Upper lobe of left lung (tissue), 4 donors: ENCODE data around the gene VWA5B2.

ENCODE experiments used
- CTCF ChIP-seq, 6 experiments: fragments of 450-650 bp in 4 of 6; fragments of 200-600 bp in 2 of 6; sonication (generic) in 2 of 6; IDR thresholded peaks; one replicate each; pipeline ENCODE4 v1.5.1; 2016 to 2019; ENCODE audit warnings: antibody characterized with exemption in 6 of 6
- POLR2A ChIP-seq, 4 donors: fragments of 450-650 bp; IDR thresholded peaks; one replicate each; pipeline ENCODE4 v1.5.1; 2016 to 2017; ENCODE audit warnings: antibody characterized with exemption in 4 of 4, mild to moderate bottlenecking in 2 of 4
- POLR2AphosphoS5 ChIP-seq, 2 donors: sonication (generic); formaldehyde crosslinking; IDR thresholded peaks; one replicate each; pipeline ENCODE4 v1.5.1; 2017; ENCODE audit warnings: antibody characterized with exemption in 2 of 2

GRCh38 chr3:184234671-184235380 is 5.4 kb downstream of the VWA5B2 start:
- TF ChIP-seq POLR2A (IDR thresholded peaks at IDR 0.05) (no peak), CTCF (IDR thresholded peaks at IDR 0.05) (no peak), POLR2AphosphoS5 (IDR thresholded peaks at IDR 0.05) (no peak)
